HepG2 (cell line): Measurements from ENCODE around the gene SLC23A2. TPM values are rescaled to one million over a fixed set of nuclear protein-coding genes. Genes with fewer than 3 reads are reported as not detected.

ENCODE experiments used
- CHCHD3 ChIP-seq: sonication (generic); formaldehyde crosslinking; IDR thresholded peaks from 2 replicates; pipeline ENCODE4 v1.8.0; 2022; ENCODE audit warnings: mild to moderate bottlenecking, missing genetic modification reagents, moderate library complexity
- ETV5 ChIP-seq: IDR thresholded peaks from 2 replicates; pipeline ENCODE4 v1.6.1; 2018; ENCODE audit warnings: missing biosample characterization, missing genetic modification reagents, inconsistent platforms, borderline replicate concordance
- FOSL1 ChIP-seq: sonication (generic); formaldehyde crosslinking; IDR thresholded peaks from 2 replicates; pipeline ENCODE4 v1.9.0; 2021; ENCODE audit warnings: missing genetic modification reagents, borderline replicate concordance
- GATA4 ChIP-seq: sonication (generic); IDR thresholded peaks from 2 replicates; pipeline ENCODE4 v1.6.1; 2016; ENCODE audit warnings: antibody characterized with exemption, low read depth, borderline replicate concordance
- GATAD1 ChIP-seq: IDR thresholded peaks from 2 replicates; pipeline ENCODE4 v1.6.1; 2016; ENCODE audit warnings: missing genetic modification reagents, missing compliant biosample characterization
- IKZF1 ChIP-seq: fragments of 450-650 bp; IDR thresholded peaks from 2 replicates; pipeline ENCODE4 v1.7.1; 2016
- KLF6 ChIP-seq: IDR thresholded peaks from 2 replicates; pipeline ENCODE4 v1.8.0; 2016; ENCODE audit warnings: missing biosample characterization, missing genetic modification reagents
- MBD4 ChIP-seq: IDR thresholded peaks from 2 replicates; pipeline ENCODE4 v1.6.1; 2012; ENCODE audit warnings: low read length, inconsistent platforms, borderline replicate concordance
- MXI1 ChIP-seq: IDR thresholded peaks from 3 replicates; pipeline ENCODE4 v1.6.1; 2012; ENCODE audit warnings: low read depth, low read length, inconsistent platforms, borderline replicate concordance
- NFE2L1 ChIP-seq: sonication (generic); formaldehyde crosslinking; IDR thresholded peaks from 2 replicates; pipeline ENCODE4 v1.4.0; 2020; ENCODE audit warnings: missing genetic modification reagents, mild to moderate bottlenecking, borderline replicate concordance
- TMF1 ChIP-seq: sonication (generic); formaldehyde crosslinking; IDR thresholded peaks from 2 replicates; pipeline ENCODE4 v1.8.1; 2022; ENCODE audit warnings: low read depth, missing genetic modification reagents
- ZFP36L2 ChIP-seq: sonication (generic); formaldehyde crosslinking; IDR thresholded peaks from 2 replicates; pipeline ENCODE4 v1.4.0; 2020; ENCODE audit warnings: missing genetic modification reagents
- ZNF224 ChIP-seq: sonication (generic); formaldehyde crosslinking; IDR thresholded peaks from 2 replicates; pipeline ENCODE4 v1.5.0; 2020; ENCODE audit warnings: mild to moderate bottlenecking, missing genetic modification reagents
- ZNF235 ChIP-seq: sonication (generic); formaldehyde crosslinking; IDR thresholded peaks from 2 replicates; pipeline ENCODE4 v1.8.1; 2023; ENCODE audit warnings: mild to moderate bottlenecking, missing genetic modification reagents, borderline replicate concordance
- ZNF451 ChIP-seq: sonication (generic); formaldehyde crosslinking; IDR thresholded peaks from 2 replicates; pipeline ENCODE4 v1.5.0; 2020; ENCODE audit warnings: mild to moderate bottlenecking, missing genetic modification reagents
- ZNF607 ChIP-seq: sonication (generic); formaldehyde crosslinking; IDR thresholded peaks from 2 replicates; pipeline ENCODE4 v1.5.1; 2020; ENCODE audit warnings: missing genetic modification reagents, mild to moderate bottlenecking, borderline replicate concordance
- ZNF792 ChIP-seq: IDR thresholded peaks from 2 replicates; pipeline ENCODE4 v1.6.1; 2016
- ZSCAN21 ChIP-seq: sonication (generic); formaldehyde crosslinking; IDR thresholded peaks from 2 replicates; pipeline ENCODE4 v1.8.0; 2022; ENCODE audit warnings: mild to moderate bottlenecking, missing genetic modification reagents, moderate library complexity, borderline replicate concordance
- polyA plus RNA-seq, 8 experiments: library from polyadenylated mRNA; depleted of rRNA in 3 of 8; stranded (reverse) in 7 of 8; unstranded in 1 of 8; fragments of >200 nt; fragmentation: Illumina TruSeq in 4 of 8; extraction: Trizol in 4 of 8; gene quantifications; 2 replicates each; pipeline versions ENCODE4 v1.2.1 to v1.2.3, GENCODE V29; 2011 to 2016; ENCODE audit warnings: low read depth in 4 of 8, missing spikeins in 1 of 8, mixed read lengths in 1 of 8; ENCODE audit not compliant: insufficient read depth in 1 of 8
- total RNA-seq, 5 experiments: library from RNA; depleted of rRNA; stranded (reverse); fragments of >200 nt; fragmentation: Illumina TruSeq; extraction: Trizol; gene quantifications; 2 replicates each; pipeline ENCODE4 v1.2.3, GENCODE V29; 2016; ENCODE audit warnings: low read depth in 1 of 5
- TF ChIP-seq, protein P1 (sequence below): sonication (generic); formaldehyde crosslinking; IDR thresholded peaks from 2 replicates; pipeline ENCODE4 v1.4.0; 2020; ENCODE audit warnings: missing genetic modification reagents
- TF ChIP-seq, protein P2 (sequence below): sonication (generic); formaldehyde crosslinking; IDR thresholded peaks from 2 replicates; pipeline ENCODE4 v1.4.0; 2020; ENCODE audit warnings: missing genetic modification reagents, borderline replicate concordance
- TF ChIP-seq, protein P3 (sequence below): sonication (generic); formaldehyde crosslinking; IDR thresholded peaks from 2 replicates; pipeline ENCODE4 v1.4.0; 2020; ENCODE audit warnings: low read depth, mild to moderate bottlenecking, missing genetic modification reagents

SLC23A2 gene
- total and polyA plus RNA-seq, 2 of the 13 experiments (the other 11 are each of a cell fraction or from before 2014, with no cell fraction given) = 42.2 to 51.2 TPM

DNA sequence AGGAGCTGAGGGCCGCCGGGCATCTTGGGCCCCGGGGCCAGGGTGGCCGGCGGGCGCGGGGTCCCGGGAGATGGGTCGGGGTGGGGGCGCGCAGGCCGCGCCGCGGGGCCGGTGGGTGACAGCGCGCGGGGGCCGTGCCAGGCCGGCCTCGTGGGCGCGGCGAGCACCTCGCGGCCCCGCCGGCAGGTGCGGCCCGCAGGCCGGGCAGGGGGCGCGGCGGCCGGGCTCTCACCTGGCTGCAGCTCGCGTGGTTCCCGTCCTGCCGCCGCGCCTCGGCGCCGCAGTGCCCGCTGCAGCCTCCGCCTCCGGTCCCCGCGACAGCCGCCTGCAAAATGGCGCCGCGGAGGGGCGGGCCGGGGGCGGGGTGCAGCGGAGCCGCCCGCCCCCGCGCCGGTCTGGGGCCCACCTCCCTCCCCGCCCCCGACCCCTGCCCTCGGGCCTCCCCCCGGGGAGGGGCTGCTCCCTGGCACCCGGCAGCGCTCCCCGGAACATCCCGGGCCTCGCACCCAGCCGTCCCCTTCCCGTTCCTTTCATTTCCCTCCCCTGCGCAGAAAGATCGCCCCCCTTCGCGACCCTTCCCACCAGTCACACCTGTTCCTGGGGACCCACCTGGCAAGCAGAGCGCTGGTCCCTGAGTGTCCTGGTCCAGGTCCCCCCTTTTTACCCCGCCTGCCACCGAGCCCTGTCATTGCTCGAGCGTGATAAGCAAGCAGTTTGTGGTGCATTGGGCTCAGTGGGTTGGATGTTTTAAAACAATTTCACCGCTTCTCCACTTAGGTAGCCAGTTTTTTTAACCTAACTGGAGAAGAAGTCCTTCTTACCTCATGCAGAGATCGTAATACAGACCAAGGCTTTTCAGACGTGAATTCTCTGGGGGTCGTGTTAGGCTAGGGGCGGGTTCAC, at the start of gene SLC23A2 (continued):
- no peak for TF ChIP-seq IKZF1
- TF ChIP-seq MBD4 = no peak
- TF ChIP-seq KLF6 (CRISPR knock-in tag) = peak; percentile 81; the same call in 1 of the 2 replicates
- TF ChIP-seq NFE2L1 (CRISPR knock-in tag) = 0 out of 2 replicates have a peak, but pooled peaks have one; percentile 43
- TF ChIP-seq ZNF235 (CRISPR knock-in tag) = no peak; the same call in 1 of the 2 replicates
- 0 out of 2 replicates have a peak, but pooled peaks have one; percentile 61 for TF ChIP-seq ZSCAN21 (CRISPR knock-in tag)
- 0 out of 2 replicates have a peak, but pooled peaks have one; percentile 63 for TF ChIP-seq ZNF451
- TF ChIP-seq, protein P1, sequence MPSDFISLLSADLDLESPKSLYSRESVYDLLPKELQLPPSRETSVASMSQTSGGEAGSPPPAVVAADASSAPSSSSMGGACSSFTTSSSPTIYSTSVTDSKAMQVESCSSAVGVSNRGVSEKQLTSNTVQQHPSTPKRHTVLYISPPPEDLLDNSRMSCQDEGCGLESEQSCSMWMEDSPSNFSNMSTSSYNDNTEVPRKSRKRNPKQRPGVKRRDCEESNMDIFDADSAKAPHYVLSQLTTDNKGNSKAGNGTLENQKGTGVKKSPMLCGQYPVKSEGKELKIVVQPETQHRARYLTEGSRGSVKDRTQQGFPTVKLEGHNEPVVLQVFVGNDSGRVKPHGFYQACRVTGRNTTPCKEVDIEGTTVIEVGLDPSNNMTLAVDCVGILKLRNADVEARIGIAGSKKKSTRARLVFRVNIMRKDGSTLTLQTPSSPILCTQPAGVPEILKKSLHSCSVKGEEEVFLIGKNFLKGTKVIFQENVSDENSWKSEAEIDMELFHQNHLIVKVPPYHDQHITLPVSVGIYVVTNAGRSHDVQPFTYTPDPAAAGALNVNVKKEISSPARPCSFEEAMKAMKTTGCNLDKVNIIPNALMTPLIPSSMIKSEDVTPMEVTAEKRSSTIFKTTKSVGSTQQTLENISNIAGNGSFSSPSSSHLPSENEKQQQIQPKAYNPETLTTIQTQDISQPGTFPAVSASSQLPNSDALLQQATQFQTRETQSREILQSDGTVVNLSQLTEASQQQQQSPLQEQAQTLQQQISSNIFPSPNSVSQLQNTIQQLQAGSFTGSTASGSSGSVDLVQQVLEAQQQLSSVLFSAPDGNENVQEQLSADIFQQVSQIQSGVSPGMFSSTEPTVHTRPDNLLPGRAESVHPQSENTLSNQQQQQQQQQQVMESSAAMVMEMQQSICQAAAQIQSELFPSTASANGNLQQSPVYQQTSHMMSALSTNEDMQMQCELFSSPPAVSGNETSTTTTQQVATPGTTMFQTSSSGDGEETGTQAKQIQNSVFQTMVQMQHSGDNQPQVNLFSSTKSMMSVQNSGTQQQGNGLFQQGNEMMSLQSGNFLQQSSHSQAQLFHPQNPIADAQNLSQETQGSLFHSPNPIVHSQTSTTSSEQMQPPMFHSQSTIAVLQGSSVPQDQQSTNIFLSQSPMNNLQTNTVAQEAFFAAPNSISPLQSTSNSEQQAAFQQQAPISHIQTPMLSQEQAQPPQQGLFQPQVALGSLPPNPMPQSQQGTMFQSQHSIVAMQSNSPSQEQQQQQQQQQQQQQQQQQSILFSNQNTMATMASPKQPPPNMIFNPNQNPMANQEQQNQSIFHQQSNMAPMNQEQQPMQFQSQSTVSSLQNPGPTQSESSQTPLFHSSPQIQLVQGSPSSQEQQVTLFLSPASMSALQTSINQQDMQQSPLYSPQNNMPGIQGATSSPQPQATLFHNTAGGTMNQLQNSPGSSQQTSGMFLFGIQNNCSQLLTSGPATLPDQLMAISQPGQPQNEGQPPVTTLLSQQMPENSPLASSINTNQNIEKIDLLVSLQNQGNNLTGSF = 0 out of 2 replicates have a peak, but pooled peaks have one; percentile 35
- TF ChIP-seq ZNF792 (CRISPR knock-in tag) = no peak
- TF ChIP-seq, protein P2, sequence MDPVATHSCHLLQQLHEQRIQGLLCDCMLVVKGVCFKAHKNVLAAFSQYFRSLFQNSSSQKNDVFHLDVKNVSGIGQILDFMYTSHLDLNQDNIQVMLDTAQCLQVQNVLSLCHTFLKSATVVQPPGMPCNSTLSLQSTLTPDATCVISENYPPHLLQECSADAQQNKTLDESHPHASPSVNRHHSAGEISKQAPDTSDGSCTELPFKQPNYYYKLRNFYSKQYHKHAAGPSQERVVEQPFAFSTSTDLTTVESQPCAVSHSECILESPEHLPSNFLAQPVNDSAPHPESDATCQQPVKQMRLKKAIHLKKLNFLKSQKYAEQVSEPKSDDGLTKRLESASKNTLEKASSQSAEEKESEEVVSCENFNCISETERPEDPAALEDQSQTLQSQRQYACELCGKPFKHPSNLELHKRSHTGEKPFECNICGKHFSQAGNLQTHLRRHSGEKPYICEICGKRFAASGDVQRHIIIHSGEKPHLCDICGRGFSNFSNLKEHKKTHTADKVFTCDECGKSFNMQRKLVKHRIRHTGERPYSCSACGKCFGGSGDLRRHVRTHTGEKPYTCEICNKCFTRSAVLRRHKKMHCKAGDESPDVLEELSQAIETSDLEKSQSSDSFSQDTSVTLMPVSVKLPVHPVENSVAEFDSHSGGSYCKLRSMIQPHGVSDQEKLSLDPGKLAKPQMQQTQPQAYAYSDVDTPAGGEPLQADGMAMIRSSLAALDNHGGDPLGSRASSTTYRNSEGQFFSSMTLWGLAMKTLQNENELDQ (CRISPR knock-in tag) = no peak
- TF ChIP-seq TMF1 (CRISPR knock-in tag) = peak; percentile 54; the same call in 1 of the 2 replicates
- TF ChIP-seq, protein P3, sequence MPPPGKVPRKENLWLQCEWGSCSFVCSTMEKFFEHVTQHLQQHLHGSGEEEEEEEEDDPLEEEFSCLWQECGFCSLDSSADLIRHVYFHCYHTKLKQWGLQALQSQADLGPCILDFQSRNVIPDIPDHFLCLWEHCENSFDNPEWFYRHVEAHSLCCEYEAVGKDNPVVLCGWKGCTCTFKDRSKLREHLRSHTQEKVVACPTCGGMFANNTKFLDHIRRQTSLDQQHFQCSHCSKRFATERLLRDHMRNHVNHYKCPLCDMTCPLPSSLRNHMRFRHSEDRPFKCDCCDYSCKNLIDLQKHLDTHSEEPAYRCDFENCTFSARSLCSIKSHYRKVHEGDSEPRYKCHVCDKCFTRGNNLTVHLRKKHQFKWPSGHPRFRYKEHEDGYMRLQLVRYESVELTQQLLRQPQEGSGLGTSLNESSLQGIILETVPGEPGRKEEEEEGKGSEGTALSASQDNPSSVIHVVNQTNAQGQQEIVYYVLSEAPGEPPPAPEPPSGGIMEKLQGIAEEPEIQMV (CRISPR knock-in tag) = no peak
- TF ChIP-seq ZFP36L2 (CRISPR knock-in tag) = no peak
- no peak for TF ChIP-seq ZNF224 (CRISPR knock-in tag)
- TF ChIP-seq GATA4 = no peak
- TF ChIP-seq FOSL1 (CRISPR knock-in tag) = no peak
- no peak for TF ChIP-seq CHCHD3 (CRISPR knock-in tag)
- peak; percentile 7; the same call in 1 of the 3 replicates for TF ChIP-seq MXI1
- TF ChIP-seq GATAD1 = no peak; the same call in 1 of the 2 replicates
- peak; percentile 46; the same call in 1 of the 2 replicates for TF ChIP-seq ZNF607 (CRISPR knock-in tag)
- TF ChIP-seq ETV5 (CRISPR knock-in tag) = peak; percentile 41; the same call in 1 of the 2 replicates
